ENCODE results near the gene HOXA7.
A peak's percentile ranks its signal among the peaks of the same experiment; 100 is the strongest.

The HOXA7 gene

GRCh38 chr7:27191833-27192545 is 35.5 kb upstream of the HOXA7 start (continued):
- TF ChIP-seq, protein P1, sequence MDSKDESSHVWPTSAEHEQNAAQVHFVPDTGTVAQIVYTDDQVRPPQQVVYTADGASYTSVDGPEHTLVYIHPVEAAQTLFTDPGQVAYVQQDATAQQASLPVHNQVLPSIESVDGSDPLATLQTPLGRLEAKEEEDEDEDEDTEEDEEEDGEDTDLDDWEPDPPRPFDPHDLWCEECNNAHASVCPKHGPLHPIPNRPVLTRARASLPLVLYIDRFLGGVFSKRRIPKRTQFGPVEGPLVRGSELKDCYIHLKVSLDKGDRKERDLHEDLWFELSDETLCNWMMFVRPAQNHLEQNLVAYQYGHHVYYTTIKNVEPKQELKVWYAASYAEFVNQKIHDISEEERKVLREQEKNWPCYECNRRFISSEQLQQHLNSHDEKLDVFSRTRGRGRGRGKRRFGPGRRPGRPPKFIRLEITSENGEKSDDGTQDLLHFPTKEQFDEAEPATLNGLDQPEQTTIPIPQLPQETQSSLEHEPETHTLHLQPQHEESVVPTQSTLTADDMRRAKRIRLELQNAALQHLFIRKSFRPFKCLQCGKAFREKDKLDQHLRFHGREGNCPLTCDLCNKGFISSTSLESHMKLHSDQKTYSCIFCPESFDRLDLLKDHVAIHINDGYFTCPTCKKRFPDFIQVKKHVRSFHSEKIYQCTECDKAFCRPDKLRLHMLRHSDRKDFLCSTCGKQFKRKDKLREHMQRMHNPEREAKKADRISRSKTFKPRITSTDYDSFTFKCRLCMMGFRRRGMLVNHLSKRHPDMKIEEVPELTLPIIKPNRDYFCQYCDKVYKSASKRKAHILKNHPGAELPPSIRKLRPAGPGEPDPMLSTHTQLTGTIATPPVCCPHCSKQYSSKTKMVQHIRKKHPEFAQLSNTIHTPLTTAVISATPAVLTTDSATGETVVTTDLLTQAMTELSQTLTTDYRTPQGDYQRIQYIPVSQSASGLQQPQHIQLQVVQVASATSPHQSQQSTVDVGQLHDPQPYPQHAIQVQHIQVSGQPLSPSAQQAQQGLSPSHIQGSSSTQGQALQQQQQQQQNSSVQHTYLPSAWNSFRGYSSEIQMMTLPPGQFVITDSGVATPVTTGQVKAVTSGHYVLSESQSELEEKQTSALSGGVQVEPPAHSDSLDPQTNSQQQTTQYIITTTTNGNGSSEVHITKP (tag by site-specific recombination; IDR thresholded peaks at IDR 0.05), result peak; percentile 67
- TF ChIP-seq ZNF202 (tag by site-specific recombination; IDR thresholded peaks at IDR 0.05; ENCODE audit: borderline replicate concordance) (no peak), ZNF423 (tag by site-specific recombination; IDR thresholded peaks at IDR 0.05) (no peak), ZBTB10 (tag by site-specific recombination; IDR thresholded peaks at IDR 0.05) (peak; percentile 28; the same call in 1 of the 2 replicates), ZNF157 (tag by site-specific recombination; IDR thresholded peaks at IDR 0.05) (no peak), YY1 (tag by site-specific recombination; IDR thresholded peaks at IDR 0.05) (0 out of 2 replicates have a peak, but pooled peaks have one; percentile 32), ZFP37 (tag by site-specific recombination; IDR thresholded peaks at IDR 0.05) (no peak), ZNF433 (tag by site-specific recombination; IDR thresholded peaks at IDR 0.05; ENCODE audit: low read depth) (no peak), ZNF280D (tag by site-specific recombination; IDR thresholded peaks at IDR 0.05) (no peak), ZNF302 (tag by site-specific recombination; IDR thresholded peaks at IDR 0.05; ENCODE audit: low read depth) (no peak), ZNF335 (tag by site-specific recombination; conservative IDR thresholded peaks at IDR 0.05) (peak; percentile 49), ZBTB8A (tag by site-specific recombination; IDR thresholded peaks at IDR 0.05) (0 out of 2 replicates have a peak, but pooled peaks have one; percentile 12), ZSCAN16 (tag by site-specific recombination; IDR thresholded peaks at IDR 0.05) (no peak), ZBTB11 (tag by site-specific recombination; conservative IDR thresholded peaks at IDR 0.05; ENCODE audit: low read depth) (no peak), BCL11A (tag by site-specific recombination; IDR thresholded peaks at IDR 0.05; ENCODE audit: low read depth) (no peak), ZNF747 (tag by site-specific recombination; IDR thresholded peaks at IDR 0.05) (no peak)
